Esophagus mucosa (tissue), 1 donor: ENCODE results near the gene SIX5. TPM values are rescaled to one million over a fixed set of nuclear protein-coding genes. Genes with fewer than 3 reads are reported as not detected.
A peak's percentile ranks its signal among the peaks of the same experiment; 100 is the strongest.
"Not testable (repeated sequence)": the region's sequence is repeated elsewhere in the genome, so short reads cannot be mapped to it uniquely, and the experiment has no call there.

Source experiments
- ATAC-seq: fragments of 200-7000 bp; cut with Tn5 transposase; one replicate; pipeline ENCODE4 v1.9.1; 2020
- total RNA-seq: library from RNA; stranded (reverse); gene quantifications from one replicate; pipeline ENCODE4 v1.2.4, GENCODE V29; 2023
- donor health status: DM: yes; HTN: yes; CAD: no.

SIX5 gene
- total RNA-seq, 1 donor from 2014 or later: 8.8 TPM

GRCh38 chr19:45753548-45753947, 15.5 kb downstream of the SIX5 start:
- ATAC-seq: no peak

GRCh38 chr19:45752639-45753038, 16.4 kb downstream of the SIX5 start:
- peak; percentile 93 for ATAC-seq

- ATAC-seq: not testable (repeated sequence)
Measured at GRCh38 chr19:45751483-45751882, 17.6 kb downstream of the SIX5 start.

GRCh38 chr19:45747513-45747912, 21.5 kb downstream of the SIX5 start:
- no peak for ATAC-seq

- no peak for ATAC-seq
Measured at GRCh38 chr19:45746866-45747265, 22.2 kb downstream of the SIX5 start.

- ATAC-seq: no peak
Measured at GRCh38 chr19:45745606-45746005, 23.4 kb downstream of the SIX5 start.

GRCh38 chr19:45742969-45743368, 26.1 kb downstream of the SIX5 start:
- ATAC-seq: no peak

GRCh38 chr19:45739498-45740439, 29.3 kb downstream of the SIX5 start:
- no peak for ATAC-seq

GRCh38 chr19:45733160-45733810, 35.8 kb downstream of the SIX5 start, which contains the start of gene MEIOSIN:
MEIOSIN (plus strand) TSS chr19:45733439; CDS start chr19:45735377, 1,938 bp downstream.
- ATAC-seq: no peak

GRCh38 chr19:45730368-45731288, 38.4 kb downstream of the SIX5 start, which contains the start of gene FBXO46:
FBXO46 (minus strand) TSS chr19:45730896; CDS start chr19:45713495, 17,401 bp downstream.
- peak; percentile 92 for ATAC-seq

- ATAC-seq: peak; percentile 66
Measured at GRCh38 chr19:45729800-45730290, 39.2 kb downstream of the SIX5 start.

- not testable (repeated sequence) for ATAC-seq
Measured at GRCh38 chr19:45728683-45729082, 40.4 kb downstream of the SIX5 start.

- ATAC-seq: not testable (repeated sequence)
Measured at GRCh38 chr19:45720065-45720464, 49.0 kb downstream of the SIX5 start.

GRCh38 chr19:45717983-45718650, 50.9 kb downstream of the SIX5 start:
- ATAC-seq: no peak

- peak; percentile 89 for ATAC-seq
Measured at GRCh38 chr19:45717131-45717982, 51.7 kb downstream of the SIX5 start.

- ATAC-seq: peak; percentile 33
Measured at GRCh38 chr19:45716359-45717130, 52.5 kb downstream of the SIX5 start.

GRCh38 chr19:45715139-45715538, 53.9 kb downstream of the SIX5 start:
- ATAC-seq: no peak
